Measurements from ENCODE around the gene NLGN4Y.

The NLGN4Y gene

DNA sequence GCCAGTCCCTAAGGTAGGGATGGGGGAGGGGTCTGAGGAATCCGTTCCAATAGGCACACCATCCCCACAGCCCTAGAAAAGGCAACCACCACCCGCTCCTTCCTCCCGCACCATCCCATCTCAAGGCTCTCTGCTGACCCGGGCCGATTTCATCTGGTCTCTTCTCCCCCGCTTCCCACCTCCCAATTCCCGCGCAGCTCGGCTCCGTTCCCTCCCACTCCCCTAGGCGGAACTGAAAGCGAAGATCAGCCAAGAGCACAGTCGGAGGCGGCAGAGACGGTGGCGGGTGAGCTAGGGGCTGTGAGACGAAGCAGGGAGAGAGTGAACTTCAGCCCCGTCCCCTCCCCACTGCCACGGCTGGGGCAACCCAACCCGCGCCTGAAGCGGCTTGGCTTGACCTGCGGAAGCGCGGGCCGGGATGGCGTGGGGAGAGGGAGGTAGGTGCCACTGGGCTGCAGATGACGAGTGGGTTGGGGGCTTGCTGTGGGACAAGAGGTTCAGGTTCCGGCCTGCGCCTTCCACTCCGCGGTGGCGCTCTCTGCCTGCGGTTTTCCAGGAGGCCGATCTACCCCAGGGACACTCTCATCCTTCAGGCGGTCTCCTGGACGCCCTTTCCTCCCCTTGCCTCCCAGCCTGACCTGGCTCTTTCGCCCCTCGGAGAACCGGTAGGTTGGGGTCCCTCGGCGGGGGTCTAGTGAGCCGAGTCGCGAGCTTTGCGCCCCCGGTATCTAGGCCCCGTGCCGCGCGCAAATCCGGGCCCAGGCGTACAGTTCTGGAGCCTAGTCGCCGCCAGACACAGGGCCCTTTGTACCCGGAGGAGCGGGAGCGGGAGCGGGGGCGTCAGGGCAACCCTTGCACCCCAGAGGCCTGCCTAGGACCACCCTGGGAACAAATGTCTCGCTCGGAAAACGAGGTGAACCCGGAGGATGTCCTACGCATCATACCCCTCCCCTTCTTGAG is at the start of gene NLGN4Y:
TSS of gene NLGN4Y (plus strand) at position 258 of the 960 bp plus-strand sequence. CDS start 97,591 bp downstream, outside the sequence.
- DNase-seq = no peak

DNA sequence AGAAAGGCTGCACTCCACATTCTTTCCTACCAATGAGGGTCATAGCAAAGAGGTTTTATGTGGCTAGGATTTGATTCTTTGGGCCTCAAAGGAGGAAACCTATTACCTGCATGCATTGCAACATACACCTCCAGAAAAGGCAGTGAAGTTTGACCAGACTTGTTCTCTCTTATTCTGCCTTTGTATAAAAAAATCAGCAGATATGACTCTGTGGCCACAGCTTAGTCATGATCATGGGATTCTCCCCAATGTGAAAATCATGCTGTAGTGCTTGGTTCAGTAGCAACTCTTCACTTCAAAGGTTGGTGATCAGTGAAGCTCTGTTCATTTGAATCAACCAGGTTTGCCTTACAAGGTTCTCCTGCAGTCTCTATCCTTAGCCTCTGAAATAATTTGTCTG is 38.4 kb upstream of the NLGN4Y start:
- no peak for DNase-seq

DNA sequence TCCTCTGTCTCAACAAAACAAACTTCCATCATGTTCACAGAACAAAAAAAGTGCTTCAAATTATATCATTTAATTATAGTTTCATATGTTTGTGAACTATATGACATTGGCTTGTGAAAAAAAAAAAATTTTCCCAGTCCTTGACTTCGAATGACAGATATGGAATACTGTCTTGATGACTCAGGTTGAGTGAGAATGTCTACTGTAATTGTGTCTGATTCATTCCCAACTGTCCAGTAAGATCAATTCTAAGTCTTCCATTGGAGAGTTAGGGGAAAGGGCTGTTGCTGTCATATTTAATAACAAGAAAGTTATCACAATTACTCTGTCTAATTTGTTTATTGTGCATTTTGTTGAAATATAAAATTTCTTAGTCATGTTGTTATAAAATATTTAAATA is 34.1 kb upstream of the NLGN4Y start:
- no peak for DNase-seq

DNA sequence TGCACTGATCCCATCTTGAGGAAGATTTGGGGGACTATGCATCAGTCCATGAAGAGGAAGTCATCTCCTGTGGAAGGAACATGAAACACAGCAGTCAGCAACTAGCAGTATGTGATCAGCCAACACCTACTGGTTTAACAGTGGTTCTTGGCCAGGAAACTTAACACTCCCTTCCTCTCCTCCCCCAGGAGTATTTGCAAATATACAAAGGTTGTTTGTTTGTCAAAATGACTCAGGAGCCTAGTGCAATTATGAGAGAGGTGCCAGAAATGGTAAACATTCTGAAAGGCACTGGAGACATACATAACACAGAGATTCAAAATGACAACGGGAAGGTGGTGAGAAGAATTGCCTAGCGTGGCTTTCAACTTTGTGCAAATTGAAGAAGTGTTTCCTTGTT is 26.3 kb upstream of the NLGN4Y start:
- DNase-seq = no peak

DNA sequence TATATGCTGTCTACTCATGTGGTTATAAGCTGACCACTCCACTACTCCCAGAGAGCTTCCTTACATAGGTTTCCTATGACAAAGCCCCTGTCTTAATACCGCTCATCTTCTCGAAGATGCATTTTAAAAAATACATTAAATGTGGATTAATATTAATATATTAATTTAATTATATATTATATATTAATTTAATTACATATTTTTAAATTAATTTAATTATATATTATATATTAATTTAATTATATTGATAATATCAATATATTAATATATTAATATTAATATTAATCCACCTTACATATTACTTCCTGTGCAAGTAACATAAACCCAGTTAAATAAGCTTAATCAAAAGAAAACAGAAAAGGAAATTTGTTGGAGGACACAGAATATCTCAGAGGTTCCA is 19.7 kb upstream of the NLGN4Y start:
- no peak for DNase-seq

DNA sequence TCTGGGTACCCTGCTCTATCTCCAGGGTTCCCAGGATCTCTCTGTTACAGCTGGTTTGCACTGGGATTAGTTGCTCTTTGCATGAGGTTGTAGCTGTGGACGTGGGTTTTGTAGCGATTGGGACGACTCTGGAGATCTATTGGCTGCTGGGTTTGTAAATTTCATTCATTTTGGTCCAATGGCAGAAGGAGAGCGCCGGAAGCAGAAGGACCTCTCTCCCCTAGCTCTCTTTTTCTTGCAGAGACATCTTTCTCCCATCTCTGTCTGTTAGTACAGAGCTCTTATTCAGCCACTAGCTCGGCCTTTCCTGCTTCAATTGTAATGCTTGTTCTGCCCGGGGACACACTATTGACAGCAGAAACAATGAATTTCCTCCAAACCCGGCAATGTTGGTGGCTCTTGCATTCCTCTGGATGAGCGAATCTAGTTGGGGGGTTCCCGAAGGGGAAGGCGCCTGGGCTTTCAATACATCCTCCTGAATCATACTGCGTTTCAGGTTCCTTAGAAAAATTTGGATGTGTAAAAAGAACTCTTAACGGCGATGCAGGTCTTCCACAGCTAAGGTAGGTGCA is 1.9 kb upstream of the NLGN4Y start:
- DNase-seq = no peak

DNA sequence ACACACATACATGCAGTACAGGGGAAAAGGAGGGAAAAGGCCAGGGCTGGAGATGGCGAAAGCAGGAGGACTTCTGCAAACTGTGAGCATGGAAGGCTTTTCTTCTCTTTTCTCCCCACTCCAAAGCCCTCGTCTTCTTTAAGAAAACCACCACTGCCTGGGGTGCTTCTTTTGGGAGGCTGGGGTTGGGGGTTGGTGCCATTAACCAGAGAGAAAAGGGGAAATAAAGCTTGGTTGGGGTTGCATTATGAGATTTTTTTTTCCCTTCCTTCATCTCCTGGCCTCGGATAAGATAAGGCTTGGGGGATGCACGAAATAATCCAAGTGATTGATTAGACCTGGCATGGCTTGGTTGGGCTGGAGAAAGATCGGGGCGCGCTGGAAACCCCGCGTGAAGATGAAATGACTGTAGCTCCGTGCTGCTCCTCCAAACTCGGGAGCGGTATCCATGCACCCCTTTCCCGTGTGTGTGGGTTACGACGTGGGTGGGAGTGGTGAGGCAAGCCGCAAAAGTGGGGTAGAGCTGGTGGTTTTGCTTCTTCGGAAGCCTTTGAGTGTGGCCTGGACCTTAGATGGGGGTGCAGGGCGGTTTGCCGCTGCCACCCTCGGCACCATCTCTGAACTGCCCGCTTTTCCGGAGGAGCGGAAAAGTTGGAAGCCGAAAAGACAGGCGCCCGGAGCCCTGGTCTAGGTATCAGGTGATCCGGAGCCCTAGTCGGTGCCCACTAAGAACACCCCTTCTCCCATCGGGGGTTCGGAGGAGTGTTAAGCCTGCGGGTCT is 648 bp upstream of the NLGN4Y start:
- DNase-seq = no peak

DNA sequence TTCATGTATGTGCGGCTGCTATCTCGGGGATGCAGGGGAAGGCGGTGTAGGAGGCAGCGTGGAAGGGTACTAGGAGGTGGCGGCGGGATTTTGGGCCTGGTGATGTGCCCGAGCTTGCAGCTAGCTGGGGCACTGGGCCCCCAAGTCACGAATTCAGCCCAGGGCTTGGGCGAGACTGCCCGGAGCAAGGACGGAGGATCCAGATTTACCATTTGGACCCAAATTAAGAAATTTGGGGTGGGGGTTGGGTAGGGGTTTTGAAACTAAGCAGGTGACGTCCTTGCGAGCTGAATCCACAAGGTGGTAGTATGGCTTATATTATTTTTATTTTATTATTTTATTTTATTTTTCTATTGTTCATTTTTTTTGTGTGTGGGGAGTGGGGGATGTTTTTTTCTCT is 986 bp downstream of the NLGN4Y start:
- no peak for DNase-seq

DNA sequence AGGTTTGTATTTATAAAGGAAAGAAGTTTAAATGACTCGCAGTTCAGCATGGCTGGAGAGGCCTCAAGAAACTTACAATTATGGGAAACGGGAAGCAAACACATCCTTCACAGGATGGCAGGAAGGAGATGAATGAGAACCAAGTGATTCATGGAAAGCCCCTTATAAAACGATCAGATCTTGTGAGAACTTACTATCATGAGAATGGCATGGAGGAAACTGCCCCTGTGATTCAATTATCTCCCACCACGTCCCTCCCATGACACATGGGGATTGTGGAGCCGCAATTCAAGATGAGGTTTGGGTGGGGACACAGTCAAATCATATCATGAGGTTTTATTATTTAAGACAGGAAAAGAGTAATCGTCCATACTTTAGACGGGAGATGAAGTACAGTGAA is 4.0 kb downstream of the NLGN4Y start:
- no peak for DNase-seq

DNA sequence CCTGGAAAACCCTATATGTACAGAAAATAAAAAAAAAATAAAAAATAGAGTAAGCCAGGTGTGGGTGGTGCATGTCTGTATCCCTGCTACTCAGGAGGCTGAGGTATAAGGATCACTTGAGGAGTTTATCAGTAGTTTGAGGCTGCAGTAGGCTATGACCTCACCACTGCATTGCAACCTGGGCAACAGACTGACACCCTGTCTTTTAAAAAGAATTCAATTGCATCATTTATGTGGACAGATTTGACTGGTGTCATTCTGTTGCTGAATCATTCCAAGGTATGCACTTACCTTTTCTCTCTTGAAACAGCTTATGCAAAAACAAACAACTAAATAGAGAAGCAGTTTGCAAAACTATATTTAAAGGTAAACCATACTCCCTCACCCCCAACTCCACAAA is 12.4 kb downstream of the NLGN4Y start:
- no peak for DNase-seq

DNA sequence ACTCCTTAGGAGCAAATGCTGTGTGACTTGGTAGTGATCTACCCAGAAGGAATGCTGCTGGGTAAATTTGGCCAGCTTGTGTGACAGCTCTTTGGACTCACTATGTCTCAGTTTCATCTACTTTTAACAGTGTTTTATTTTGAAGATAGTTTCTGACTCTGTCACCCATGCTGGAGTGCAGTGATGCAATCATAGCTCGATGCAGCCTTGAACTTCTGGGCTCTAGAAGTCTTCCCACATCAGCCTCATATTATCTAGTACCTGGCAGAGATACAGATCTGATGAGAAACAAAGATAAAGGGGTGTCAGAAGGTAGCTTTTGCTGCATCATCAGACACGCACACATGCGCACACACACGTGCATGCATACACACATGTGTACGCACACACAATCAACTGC is 19.2 kb downstream of the NLGN4Y start:
- DNase-seq = no peak

DNA sequence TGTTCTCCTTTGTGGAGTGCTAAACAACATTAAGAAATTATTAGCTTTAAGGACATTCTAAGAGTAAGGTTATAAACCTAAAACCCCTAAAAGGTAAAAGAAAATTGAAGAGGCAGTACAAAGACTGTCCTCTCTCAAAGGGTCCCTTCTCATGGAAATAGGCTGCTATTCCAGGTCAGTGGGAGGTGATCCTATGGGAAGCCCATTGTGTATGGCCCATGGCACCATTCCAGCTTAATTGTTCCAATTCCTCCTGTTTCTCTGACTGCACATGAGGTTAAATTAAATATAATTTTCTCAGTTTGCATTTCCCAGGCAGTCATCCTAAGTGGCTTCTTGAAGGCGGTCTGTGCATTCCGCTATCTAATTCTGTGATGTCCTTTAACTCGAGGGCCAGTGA is 57.0 kb downstream of the NLGN4Y start:
- no peak for DNase-seq

DNA sequence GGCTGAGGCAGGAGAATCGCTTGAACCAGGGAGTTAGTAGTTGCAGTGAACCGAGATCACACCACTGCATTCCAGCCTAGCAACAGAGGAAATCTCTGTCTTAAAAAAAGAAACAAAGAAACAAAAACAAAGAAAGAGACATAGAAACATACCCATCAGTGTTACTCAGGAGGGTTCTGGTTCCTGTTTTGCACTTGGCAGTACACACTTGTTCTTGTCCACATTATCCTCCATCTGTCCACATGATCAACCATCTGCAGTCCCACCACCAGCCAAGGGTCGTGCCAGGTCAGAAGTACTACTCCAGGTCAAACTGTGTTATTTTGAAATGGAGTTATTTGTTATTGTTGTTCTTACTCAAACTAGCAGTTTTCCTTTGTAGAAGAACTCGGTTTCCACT is 62.4 kb downstream of the NLGN4Y start:
- no peak for DNase-seq

DNA sequence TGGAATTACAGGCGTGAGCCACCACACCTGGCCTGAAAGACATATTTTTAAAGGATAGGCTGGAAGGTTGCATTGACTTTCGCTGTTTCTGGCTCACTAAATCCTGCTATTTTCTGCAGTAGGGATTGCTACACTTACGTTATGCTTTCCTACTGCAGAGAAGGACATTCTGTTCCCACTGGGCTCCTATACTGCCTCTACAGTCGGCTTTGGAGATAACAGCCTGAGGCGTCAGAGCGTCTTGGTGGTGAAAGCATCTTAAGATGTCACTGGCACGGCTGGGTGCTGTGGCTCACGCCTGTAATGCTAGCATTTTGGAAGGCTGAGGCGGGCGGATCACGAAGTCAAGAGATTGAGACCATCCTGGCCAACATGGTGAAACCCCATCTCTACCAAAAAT is 77.0 kb downstream of the NLGN4Y start:
- DNase-seq = no peak

DNA sequence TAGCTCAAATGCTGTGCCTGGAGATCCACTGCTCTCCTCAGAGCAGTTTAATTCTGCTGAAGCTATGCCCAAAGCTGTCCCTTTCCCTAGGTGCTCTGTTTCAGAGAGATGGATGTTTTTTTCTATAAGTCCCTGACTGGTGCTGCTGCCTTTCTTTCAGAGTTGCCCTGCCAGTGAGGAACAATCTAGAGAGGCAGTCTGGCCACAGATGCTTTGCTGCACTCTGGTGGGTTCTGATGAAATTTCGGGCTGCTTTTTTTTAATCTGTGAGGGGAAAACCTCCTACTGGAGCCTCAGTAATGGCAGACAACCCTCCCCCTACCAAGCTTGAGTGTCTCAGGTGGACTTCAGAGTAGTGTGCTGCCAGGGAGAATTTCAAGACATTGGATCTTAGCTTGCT is 93.3 kb downstream of the NLGN4Y start:
- DNase-seq = no peak

DNA sequence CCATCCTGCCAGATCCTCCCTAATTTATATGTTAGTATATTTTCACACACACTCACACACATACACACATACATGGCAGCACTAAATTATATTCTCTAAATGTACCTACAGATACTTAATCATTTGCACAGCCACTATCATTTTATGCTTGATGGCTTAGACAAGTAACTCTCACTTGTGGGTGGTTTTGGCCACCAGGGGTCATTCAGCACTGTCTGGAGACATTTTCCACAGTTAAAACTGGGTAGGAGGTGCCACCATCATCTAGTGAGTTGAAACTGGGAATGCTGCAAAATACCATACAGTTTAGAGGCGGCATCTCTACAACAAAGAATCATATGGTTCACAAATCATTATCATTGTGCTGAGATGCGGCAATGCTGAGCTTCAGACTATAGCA is 94.2 kb downstream of the NLGN4Y start:
- no peak for DNase-seq

DNA sequence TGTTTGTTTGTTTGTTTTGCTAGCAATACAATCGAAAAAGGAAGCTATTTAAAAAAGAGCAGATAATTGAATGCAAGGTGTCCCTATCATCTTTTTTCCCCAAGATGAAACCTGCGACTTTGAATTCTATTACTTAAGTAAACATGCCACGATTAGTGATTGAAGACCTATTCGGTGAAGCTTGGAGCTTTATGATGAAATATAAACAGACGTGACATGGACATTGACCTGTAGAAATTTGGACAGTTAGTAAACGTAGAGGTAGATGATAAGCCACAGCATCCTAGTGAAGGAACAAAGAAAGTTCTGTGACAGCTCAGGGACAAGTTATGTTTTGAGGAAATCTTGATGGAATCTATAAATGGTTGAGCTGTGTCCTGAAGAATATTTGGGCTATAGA is 103.9 kb downstream of the NLGN4Y start:
- DNase-seq = no peak

DNA sequence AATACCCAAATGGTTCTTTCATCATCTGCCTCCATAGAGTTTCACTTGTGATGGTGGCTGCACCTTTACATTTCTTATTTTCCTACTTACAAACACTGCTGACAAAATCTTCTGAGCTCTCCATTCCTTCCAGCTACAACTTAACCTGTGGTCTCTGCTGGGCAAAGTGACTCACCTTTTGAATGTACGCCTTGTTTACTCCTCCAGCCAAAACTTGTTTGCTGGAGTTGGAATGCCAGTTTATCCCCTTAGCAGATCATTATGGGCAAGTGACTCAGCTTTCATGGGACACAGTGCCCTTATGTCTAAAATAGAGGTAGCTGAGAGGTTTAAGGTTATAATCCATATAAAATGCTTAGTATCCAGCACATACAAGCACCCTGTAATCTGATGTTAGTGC is 107.3 kb downstream of the NLGN4Y start:
- DNase-seq = no peak

DNA sequence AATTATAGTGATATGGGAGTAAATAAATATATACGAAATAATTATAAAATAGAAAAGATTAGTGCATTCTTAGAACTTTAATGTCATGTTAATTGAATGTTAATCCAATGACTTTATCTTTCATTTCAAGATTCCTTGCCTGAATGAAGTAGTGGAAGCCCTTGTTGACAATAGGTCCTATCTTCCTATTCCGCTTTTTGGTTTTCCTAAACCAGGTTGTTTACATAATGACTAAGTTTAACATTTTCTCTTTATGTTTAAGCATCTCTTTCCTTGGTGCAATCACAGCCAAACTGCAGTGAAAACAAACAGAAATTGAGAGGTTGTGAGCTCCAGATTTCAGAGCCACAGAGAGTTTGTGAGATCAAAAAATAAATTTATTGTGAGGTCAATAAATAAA is 109.4 kb downstream of the NLGN4Y start:
- DNase-seq = no peak

DNA sequence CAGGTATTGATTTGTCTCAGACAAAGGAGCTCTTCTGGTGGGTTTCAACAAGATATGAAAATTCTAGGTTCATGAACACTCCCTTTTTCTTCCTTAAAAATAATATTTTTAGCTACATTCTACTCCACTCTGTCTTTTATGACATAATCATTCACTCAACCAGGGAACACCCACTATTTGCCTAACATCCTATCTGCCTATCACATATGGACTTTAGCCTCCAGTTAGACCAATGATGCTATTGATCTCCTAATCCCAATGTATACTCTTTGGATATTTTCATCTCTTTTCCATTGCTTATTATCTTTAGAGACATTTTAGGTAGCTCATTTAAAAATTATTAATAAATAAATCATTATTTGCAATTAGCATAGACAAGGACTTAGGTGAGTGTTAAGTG is 110.6 kb downstream of the NLGN4Y start:
- DNase-seq = no peak

DNA sequence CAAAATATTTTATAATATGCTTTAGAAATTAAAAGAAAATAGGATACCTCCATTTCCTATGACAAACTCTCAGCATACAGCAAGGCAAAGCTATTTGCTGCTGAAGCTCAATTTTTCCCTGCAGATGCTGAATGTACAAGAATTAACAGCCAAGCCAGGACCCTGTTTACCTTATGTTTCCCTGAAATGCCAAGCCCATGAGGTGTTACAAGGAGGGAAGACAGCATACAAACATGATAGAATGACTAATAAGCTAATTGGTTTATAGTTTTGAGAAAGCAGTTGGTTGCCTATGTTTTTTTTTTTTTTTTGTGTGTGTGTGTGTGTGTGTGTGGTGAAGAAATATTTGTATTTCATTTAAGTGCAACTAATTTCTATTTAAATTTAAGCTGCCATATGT is 113.2 kb downstream of the NLGN4Y start:
- no peak for DNase-seq

DNA sequence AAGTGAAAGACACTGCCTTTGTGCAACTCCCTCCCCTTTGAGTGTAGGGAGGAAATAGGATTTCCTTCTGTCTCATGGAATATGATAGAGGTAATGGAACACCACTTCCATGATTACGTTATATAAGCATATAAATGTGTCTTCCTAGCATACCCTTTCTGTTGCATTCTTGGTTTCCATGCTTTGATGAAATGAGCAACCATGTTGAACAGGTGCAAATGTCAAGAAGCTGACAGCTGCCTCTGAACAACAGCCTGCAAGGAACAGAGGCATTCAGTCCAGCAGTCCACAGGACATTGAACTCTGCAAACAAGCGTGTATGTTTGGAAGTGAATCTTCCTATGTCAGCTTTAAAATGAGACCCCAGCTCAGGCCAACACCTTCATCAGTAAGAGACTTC is 117.5 kb downstream of the NLGN4Y start:
- no peak for DNase-seq

DNA sequence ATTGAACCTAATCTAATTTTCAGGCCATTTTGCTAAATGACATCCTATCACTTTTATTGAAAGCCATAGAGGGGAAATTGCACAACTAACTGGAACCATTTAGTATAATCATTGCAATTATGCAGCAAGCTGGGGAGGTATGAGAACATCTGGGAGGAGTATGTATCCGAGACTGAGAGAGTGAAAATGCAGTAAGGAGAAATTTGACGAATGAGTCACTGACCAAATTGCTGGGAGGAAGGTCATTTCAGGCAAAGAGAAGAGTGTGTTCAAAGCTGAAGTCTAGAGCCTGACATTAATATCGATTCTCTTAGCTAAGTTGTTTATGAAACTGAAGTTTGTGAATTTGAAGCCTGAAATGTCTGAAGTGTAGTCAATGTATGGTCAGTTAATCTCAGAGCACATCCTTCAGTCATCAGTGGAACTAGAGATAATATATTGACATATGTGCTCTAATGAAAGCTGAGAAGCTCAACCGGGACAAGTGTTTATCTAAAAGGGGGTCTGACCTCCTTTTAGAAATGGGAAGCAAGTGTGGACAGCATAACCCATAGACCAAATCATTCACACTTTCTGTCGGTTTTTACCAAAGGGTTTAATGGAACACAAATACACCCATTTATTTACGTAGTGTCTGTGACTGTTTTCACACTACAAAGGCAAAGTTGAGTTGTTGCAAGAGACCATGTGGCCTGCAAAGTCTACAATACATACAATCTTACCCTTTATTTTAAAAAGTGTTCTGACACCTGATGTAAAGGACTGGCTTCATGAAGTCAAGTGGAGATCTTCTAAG is 120.0 kb downstream of the NLGN4Y start:
- DNase-seq = no peak
